ENCODE measurements around the gene HDAC4.

The HDAC4 gene

GRCh38 chr2:239119346-239120126 lies 281.3 kb downstream of the HDAC4 start:
- DNase-seq (ENCODE audit: low spot score) = no peak

DNA sequence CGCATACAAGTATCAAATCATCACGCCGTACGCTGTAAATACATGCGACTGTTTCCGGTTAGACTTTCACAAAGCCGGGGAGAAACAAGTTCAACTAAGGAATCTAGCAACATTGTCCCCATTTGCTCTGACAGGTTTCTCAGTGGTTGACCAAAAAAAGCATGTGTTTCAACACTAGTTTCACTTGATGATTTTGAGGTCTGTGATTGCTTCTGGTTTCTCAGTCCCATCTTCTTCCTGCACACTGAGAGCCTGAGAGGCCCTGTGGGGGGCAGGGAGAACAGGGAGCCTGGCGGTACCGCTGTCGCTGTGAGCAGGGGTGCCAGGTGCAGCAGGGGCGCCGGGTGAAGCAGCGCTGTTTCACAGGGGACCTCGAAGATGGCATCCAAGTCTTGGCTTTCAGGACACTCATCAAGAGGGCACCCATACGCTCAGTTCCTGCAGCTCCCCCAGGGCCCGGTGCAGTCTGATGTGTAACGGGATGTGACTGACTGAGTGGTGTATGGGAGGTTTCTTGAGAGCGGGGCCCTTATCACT lies 282.1 kb downstream of the HDAC4 start:
- no peak for DNase-seq (ENCODE audit: low spot score)

DNA sequence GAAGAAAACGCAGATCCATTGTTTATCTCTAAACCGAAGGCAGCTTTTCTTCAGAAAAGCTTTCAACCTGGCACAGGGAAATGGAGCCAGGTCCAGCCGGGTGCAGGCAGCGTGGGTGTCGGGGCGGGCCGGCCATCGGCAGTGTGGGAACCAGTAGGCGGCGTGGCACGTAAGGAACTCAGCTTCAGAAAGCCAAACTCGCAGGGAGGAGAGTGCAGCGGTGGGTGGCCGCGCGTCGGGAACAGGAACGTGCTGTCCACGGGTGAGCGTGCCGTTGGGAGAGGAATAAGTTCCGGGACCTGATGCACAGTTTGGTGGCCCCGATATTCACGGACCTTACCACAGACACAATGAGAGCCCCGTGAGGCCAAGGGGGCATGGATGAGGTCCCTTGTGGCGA lies 282.6 kb downstream of the HDAC4 start:
- DNase-seq (ENCODE audit: low spot score) = no peak

DNA sequence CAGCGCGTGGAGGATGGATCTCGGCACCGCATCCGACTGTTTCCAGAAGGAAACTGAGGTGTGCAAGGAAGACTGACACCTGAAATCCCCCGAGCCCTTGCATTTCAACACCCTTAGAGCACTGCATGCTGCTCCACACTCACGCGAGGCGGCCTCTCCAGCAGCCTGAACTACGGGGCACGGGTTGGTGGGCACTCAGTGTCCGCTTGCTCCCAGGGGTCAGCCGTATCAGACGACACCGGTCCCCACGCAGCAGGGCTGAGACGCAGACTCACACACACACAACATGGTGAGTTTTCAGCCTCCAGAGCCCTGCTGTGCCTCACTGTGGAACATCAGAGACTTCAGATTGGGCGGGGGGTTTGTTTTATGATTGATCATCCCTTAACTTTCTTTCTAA lies 283.0 kb downstream of the HDAC4 start:
- no peak for DNase-seq (ENCODE audit: low spot score)

DNA sequence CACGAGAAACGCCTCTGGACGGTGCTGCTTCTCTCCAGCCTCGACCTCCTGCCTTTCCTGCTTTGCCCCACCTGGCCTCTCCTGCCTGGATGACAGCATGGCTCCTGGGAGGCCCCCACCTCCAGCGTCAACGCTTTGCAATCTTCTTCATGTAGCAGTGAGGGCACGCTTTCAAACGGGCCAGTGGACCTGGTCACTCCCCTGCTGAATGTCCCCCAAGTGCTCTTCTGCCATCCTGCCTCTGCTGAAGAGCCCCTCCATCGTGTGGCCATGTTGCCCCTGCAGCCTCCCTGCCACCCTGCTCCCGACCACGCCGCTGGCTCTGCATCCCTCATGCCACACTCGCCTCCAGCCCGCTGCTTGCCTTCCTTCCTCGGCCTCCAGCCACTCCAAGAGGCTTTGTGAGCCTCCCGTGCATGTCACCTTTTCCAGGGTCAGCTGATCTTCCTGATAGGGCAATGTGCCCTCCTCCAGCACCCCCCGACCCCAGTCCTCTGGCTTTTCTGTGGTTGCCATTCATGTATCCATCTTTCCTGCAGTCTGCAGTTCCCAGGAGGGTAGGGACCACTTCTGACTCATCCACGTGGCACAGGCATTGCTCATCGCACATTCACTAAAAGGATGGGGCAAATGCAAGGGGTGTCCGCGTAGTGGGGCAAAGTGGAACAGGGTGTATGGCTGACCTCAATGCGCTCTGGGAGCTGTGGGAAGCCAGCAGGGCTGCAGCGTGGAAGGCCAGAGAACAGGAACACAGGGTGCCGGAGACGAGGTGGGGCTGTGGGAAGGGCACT lies 284.2 kb downstream of the HDAC4 start:
- DNase-seq (ENCODE audit: low spot score) = no peak

DNA sequence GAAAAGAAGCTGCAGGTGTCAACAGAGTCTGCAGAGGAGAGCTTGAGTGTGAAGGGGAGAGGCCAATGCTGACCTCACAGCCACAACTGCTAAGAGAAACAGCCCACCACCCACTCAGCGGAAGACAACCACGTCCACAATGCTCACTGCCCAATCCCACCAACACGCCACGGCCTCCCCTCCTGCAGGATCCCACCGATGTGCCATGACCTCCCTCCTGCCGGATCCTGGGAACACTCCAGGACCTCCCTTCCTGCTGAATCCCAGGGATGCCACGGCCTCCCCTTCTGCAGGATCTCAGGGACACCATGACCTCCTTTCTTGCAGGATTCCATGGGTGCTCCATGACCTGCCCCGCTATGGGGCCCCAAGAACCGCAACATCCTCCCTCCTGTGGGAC lies 285.2 kb downstream of the HDAC4 start:
- no peak for DNase-seq (ENCODE audit: low spot score)

GRCh38 chr2:239114616-239115265 lies 286.1 kb downstream of the HDAC4 start:
- no peak for DNase-seq (ENCODE audit: low spot score)

- DNase-seq (ENCODE audit: low spot score) = no peak
These were observed 286.7 kb downstream of the HDAC4 start for GRCh38 chr2:239114119-239114581.

GRCh38 chr2:239113615-239114014 lies 287.2 kb downstream of the HDAC4 start:
- DNase-seq (ENCODE audit: low spot score) = no peak

GRCh38 chr2:239113171-239113570 lies 287.6 kb downstream of the HDAC4 start:
- DNase-seq (ENCODE audit: low spot score) = no peak

DNA sequence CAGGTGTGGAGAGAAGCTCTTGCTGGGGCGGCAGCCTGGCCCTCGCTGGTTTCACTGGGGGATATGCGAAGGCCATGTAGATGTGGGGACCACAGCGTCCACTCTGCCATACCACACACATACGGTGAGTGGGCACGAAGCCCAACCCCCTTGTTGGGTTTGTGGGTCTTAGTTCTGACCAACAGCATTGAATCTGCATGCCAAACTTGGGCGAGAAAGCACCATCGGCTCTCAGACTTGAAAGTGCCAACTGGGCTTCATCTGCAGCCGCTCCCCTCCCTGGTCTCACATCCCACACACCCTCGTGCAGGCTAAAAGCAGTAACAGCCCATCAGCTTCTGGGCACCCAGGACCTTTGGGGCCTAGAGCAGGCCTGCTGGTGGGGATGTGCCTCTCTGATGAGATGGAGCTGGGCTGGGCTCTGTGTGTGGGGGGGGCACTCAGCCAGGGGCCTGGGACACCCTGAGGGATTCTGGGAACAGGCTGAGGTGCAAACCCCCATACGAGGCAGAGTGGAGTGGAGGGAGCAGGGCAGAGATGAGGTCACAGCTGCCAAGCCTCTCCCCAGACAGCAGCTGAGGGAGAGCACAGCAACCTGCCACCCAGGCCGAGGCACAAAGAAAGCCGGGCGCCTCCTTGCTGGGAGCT lies 288.6 kb downstream of the HDAC4 start:
- DNase-seq (ENCODE audit: low spot score) = no peak

- no peak for DNase-seq (ENCODE audit: low spot score)
These were observed 289.3 kb downstream of the HDAC4 start for GRCh38 chr2:239111401-239112100.

- no peak for DNase-seq (ENCODE audit: low spot score)
These were observed 290.2 kb downstream of the HDAC4 start for GRCh38 chr2:239110595-239111048.

DNA sequence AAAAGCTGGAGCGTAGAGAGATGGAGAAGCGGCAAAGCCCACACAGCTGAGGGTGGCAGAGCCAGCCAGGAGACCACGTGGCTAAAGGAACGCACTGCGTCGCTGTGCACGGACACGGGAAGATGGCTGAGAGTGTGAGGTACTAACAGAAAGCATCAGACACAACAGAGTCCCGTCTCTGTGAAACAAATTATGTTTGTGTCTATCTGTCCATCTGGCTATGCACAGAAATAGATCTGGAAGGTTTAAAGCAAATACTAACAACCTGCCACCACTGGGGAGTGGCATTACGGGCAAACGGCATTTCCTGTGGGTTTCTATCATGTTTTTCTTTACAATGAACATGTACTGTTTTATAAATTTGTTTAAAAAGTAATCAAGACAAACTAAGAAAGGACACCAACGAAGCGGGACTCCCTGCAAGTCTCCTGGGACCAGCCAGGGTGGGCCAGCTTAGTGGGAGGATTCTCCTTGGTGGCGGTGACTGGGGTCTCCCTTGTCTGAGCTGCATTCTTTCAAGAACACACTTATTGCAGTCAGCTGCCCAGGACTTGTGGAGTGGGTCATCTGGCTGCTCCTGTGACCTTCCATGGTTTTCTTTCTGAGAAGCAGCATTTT lies 290.8 kb downstream of the HDAC4 start:
- no peak for DNase-seq (ENCODE audit: low spot score)

GRCh38 chr2:239109041-239109927 lies 291.5 kb downstream of the HDAC4 start:
- DNase-seq (ENCODE audit: low spot score) = no peak

GRCh38 chr2:239108459-239108858 lies 292.4 kb downstream of the HDAC4 start:
- no peak for DNase-seq (ENCODE audit: low spot score)

- DNase-seq (ENCODE audit: low spot score) = no peak
These were observed 292.9 kb downstream of the HDAC4 start for GRCh38 chr2:239107936-239108335.

- DNase-seq (ENCODE audit: low spot score) = no peak
These were observed 293.9 kb downstream of the HDAC4 start for GRCh38 chr2:239106966-239107365.

GRCh38 chr2:239106314-239106908 lies 294.4 kb downstream of the HDAC4 start:
- DNase-seq (ENCODE audit: low spot score) = peak; percentile 12
